Adrenal gland (tissue), 5 donors: ENCODE results near the gene KRCC1.

Experiments
- POLR2A ChIP-seq, 2 donors: fragments of 450-650 bp; IDR thresholded peaks; one replicate each; pipeline ENCODE4 v1.6.1; 2017; ENCODE audit warnings: antibody characterized with exemption in 2 of 2, mild to moderate bottlenecking in 2 of 2, moderate library complexity in 1 of 2
- TF ChIP-seq, protein P1 (sequence below), 6 experiments: fragments of 450-650 bp in 4 of 6; fragments of 200-600 bp in 2 of 6; sonication (generic) in 1 of 6; IDR thresholded peaks; 1 replicate in 5 of 6; 2 replicates in 1 of 6; pipeline versions ENCODE4 v1.5.1 to v1.8.0; 2016 to 2021; ENCODE audit warnings: antibody characterized with exemption in 6 of 6, mild to moderate bottlenecking in 2 of 6, moderate library complexity in 1 of 6
- donor health status: DM: no; HTN: no; CAD: no.

DNA sequence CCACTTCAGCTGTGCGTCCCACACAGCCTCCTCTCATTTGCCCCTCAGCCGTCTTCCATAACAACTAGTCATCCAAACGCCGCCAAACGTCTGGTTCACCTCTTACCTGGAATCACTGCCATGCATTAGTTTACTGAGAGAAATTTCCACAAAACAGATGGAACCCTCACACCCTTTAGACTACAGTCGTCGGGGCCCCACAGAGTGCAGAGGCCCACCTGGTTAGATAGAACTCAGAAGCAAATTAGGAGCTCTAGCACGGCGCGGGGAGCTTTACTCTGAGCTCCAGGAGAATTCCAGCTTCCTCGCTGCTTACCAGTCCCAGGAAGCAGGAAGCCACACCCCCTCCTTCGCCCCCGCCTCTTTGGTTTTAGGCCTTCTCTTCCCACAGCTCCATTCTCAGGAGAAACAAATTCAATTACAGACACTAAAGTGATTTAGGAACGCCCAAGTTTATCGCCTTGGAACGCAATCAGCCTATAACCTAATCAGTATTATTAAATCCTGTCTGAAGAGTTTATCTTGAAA, 48.6 kb downstream of the KRCC1 start:
- TF ChIP-seq, protein P1, sequence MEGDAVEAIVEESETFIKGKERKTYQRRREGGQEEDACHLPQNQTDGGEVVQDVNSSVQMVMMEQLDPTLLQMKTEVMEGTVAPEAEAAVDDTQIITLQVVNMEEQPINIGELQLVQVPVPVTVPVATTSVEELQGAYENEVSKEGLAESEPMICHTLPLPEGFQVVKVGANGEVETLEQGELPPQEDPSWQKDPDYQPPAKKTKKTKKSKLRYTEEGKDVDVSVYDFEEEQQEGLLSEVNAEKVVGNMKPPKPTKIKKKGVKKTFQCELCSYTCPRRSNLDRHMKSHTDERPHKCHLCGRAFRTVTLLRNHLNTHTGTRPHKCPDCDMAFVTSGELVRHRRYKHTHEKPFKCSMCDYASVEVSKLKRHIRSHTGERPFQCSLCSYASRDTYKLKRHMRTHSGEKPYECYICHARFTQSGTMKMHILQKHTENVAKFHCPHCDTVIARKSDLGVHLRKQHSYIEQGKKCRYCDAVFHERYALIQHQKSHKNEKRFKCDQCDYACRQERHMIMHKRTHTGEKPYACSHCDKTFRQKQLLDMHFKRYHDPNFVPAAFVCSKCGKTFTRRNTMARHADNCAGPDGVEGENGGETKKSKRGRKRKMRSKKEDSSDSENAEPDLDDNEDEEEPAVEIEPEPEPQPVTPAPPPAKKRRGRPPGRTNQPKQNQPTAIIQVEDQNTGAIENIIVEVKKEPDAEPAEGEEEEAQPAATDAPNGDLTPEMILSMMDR (IDR thresholded peaks at IDR 0.05), result no peak
- no peak for TF ChIP-seq POLR2A (IDR thresholded peaks at IDR 0.05)
